Measurements from ENCODE around the gene BAG2. TPM values are rescaled to one million over a fixed set of nuclear protein-coding genes. Genes with fewer than 3 reads are reported as not detected.

The BAG2 gene
- total RNA-seq: 3.9 and 4.3 TPM in 2 replicates

DNA sequence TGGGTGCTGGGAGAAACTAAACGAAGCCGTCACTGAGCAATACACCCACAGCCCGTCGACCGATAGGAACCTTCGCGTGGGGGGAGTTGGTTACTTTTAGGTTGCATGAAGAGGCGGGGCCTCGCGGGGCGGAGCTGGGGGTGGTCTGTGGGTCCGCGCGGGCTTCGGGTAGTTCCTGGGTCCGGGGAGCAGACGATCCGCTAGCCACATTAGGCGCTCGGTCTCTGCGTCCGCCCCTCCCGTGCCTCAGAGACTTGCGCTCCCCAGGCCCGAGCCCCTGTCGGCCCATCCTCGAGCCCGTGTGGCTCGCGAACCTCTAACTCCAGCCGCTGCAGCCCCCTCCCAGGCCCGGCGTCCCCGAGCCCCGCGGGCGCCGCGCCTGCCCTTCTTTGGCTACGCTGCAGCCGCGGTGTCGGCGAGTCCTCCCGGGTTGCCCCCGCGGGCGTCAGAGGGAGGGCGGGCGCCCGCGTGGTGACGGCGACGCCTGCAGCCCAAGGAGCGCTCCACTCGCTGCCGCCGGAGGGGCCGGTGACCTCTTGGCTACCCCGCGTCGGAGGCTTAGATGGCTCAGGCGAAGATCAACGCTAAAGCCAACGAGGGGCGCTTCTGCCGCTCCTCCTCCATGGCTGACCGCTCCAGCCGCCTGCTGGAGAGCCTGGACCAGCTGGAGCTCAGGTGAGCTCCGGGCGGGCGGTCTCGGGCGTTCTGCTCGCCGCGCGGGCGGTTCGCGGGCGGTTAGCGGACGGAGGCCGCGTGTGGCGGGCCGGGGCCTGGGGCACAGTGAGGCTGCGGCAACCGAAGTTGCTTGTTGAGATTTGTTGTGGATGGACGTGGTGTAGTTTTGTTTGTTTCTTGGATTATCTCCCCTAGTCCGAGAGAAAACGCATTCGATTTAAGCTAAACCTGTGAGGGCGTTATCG, at the start of gene BAG2:
TSS of gene BAG2 (plus strand) at position 191 of the 920 bp plus-strand sequence. CDS start at position 563, 372 bp downstream.
- peak within 1 kb of the TSS; percentile 92 for H3K4me3 Mint-ChIP-seq
- peak within 1 kb of the TSS; percentile 92 for H3K27ac Mint-ChIP-seq
- H3K36me3 Mint-ChIP-seq (ENCODE audit: low read depth): peaks cover 8% of the 10 kb centered on the region
- TF ChIP-seq, protein P1, sequence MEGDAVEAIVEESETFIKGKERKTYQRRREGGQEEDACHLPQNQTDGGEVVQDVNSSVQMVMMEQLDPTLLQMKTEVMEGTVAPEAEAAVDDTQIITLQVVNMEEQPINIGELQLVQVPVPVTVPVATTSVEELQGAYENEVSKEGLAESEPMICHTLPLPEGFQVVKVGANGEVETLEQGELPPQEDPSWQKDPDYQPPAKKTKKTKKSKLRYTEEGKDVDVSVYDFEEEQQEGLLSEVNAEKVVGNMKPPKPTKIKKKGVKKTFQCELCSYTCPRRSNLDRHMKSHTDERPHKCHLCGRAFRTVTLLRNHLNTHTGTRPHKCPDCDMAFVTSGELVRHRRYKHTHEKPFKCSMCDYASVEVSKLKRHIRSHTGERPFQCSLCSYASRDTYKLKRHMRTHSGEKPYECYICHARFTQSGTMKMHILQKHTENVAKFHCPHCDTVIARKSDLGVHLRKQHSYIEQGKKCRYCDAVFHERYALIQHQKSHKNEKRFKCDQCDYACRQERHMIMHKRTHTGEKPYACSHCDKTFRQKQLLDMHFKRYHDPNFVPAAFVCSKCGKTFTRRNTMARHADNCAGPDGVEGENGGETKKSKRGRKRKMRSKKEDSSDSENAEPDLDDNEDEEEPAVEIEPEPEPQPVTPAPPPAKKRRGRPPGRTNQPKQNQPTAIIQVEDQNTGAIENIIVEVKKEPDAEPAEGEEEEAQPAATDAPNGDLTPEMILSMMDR (IDR thresholded peaks at IDR 0.05): no peak
- ATAC-seq (ENCODE audit: low read depth): peak; percentile 87
- POLR2A ChIA-PET: interaction anchor here (0.7 to 2.6 kb wide), 6 partner anchors 29 to 145 kb away, joined by 3 to 12 read pairs (median 4); partner anchors contain the start of genes PRIM2, RAB23 and ZNF451
- DNase-seq: peak; percentile 86
- no peaks in the 10 kb centered on the region for H3K9me3 Mint-ChIP-seq
- CTCF ChIA-PET: no interaction called here
- intact Hi-C loops (cut with micrococcal nuclease): loop anchor here (1.0 to 5.0 kb wide), 7 partner anchors 50 to 788 kb away; partner anchors contain the start of genes KIAA1586, PRIM2 and RAB23
- no peaks in the 10 kb centered on the region for H3K27me3 Mint-ChIP-seq
- peaks cover 26% of the 10 kb centered on the region for H3K4me1 Mint-ChIP-seq

DNA sequence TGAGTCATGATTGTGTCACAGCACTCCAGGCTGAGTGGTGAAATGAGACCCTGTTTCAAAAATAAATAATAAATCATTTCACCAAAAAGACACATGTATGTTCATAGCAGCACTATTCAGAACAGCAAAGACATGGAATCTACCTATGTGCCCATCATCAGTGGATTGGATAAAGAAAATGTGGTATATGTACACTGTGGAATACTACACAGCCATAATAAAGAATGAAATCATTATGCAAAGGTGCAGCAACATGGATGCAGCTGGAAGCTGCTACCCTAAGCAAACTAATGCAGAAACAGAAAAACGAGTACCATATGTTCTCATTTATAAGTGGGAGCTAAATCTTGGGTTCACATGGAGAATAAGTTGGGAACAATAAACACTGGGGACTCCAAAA, 49.0 kb upstream of the BAG2 start:
- ChIA-PET CTCF (interaction anchor here (1.0 kb wide), 1 partner anchor 12 kb away, joined by 3 read pairs; no protein-coding TSS in a partner anchor), POLR2A (no interaction called here)
- Mint-ChIP-seq H3K4me1 (peaks cover 11% of the 10 kb centered on the region), H3K27ac (no peak overlapping the region), H3K9me3 (no peaks in the 10 kb centered on the region), H3K4me3 (no peak overlapping the region), H3K27me3 (no peaks in the 10 kb centered on the region), H3K36me3 (ENCODE audit: low read depth) (peaks cover 39% of the 10 kb centered on the region)
- no peak for DNase-seq
- ATAC-seq (ENCODE audit: low read depth): no peak
- intact Hi-C loops (cut with micrococcal nuclease): no loop called here
- TF ChIP-seq, protein P1 (IDR thresholded peaks at IDR 0.05): no peak

DNA sequence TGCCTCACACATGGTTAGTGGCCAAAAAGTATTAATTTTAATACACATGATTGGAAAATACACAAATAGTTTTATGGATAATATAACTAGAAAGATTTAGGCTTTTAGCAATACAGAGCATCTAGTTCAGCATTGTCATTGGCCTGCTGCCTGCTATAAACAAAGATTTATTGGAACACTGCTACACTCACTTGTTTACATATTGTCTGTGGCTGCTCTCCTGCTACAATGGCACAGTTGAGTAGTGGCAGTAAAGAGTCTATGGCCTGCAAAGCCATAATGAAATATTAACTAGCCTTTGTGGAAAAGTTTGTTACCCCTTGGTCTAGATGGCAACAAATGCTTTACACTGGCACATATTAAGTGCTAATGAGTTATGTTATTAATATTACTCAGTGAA, 44.4 kb upstream of the BAG2 start:
- DNase-seq (no peak), ATAC-seq (ENCODE audit: low read depth) (no peak)
- TF ChIP-seq, protein P1 (IDR thresholded peaks at IDR 0.05): no peak
- H3K36me3 Mint-ChIP-seq (ENCODE audit: low read depth): peaks cover 34% of the 10 kb centered on the region
- no peak overlapping the region for H3K27ac Mint-ChIP-seq
- POLR2A ChIA-PET: no interaction called here
- no peak overlapping the region for H3K4me3 Mint-ChIP-seq
- no peaks in the 10 kb centered on the region for H3K9me3 Mint-ChIP-seq
- no peaks in the 10 kb centered on the region for H3K27me3 Mint-ChIP-seq
- intact Hi-C loops (cut with micrococcal nuclease): no loop called here
- H3K4me1 Mint-ChIP-seq: peaks cover 6% of the 10 kb centered on the region
- CTCF ChIA-PET: no interaction called here

DNA sequence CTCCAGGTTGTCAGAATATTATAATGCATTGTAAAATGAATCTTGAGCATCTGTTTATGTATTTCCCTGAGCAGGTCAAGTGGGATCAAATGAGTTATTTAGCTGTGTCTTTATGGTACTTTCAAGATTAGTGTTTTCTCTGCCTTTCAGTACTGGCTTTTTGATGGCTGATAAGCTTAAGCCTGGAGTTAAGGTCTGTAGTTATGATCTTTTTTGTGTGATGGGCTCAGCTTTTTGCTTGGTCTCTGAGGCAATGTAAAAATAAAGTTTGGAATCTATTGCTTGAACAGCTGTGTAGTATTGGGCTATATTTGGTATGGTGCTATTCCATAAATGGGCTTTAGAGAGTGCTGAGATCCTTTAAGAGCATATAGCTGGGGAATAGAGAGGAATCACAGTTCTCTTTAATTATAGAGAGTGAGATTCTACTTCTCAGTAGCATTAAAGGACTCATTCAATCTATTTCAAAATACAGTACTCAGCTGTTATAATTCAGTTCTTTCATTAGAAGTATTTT, 41.4 kb upstream of the BAG2 start:
- no peak overlapping the region for H3K27ac Mint-ChIP-seq
- TF ChIP-seq, protein P1 (IDR thresholded peaks at IDR 0.05): no peak
- no peak overlapping the region for H3K4me3 Mint-ChIP-seq
- H3K9me3 Mint-ChIP-seq: no peaks in the 10 kb centered on the region
- peaks cover 48% of the 10 kb centered on the region for H3K36me3 Mint-ChIP-seq (ENCODE audit: low read depth)
- POLR2A ChIA-PET: no interaction called here
- intact Hi-C loops (cut with micrococcal nuclease): no loop called here
- CTCF ChIA-PET: no interaction called here
- ATAC-seq (ENCODE audit: low read depth) (no peak), DNase-seq (no peak)
- H3K27me3 Mint-ChIP-seq: no peaks in the 10 kb centered on the region
- H3K4me1 Mint-ChIP-seq: peaks cover 3% of the 10 kb centered on the region

DNA sequence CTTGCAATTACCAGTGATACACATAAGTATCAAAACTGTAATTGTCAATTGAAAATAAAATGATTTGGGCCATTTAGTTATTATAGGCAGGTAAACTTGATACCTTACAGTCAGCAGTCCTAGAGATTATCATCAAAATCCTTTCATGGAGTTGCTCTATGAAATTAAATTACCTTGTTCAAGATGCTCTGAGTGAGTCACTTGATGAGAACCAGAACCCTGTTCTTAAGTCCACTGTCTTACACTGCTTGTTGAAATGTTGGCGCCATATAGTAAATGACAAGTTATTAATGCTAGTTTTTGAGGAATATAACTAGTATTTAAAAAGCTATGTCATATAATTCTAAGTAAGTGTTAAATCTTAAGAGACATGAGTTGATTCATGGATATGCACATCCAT, 37.2 kb upstream of the BAG2 start:
- H3K36me3 Mint-ChIP-seq (ENCODE audit: low read depth): peaks cover 54% of the 10 kb centered on the region
- ChIA-PET POLR2A (interaction anchor here (0.6 kb wide), 1 partner anchor 29 kb away, joined by 5 read pairs; no protein-coding TSS in a partner anchor), CTCF (interaction anchor here (0.6 kb wide), 1 partner anchor 12 kb away, joined by 3 read pairs; no protein-coding TSS in a partner anchor)
- TF ChIP-seq, protein P1 (IDR thresholded peaks at IDR 0.05): no peak
- no peaks in the 10 kb centered on the region for H3K9me3 Mint-ChIP-seq
- H3K27ac Mint-ChIP-seq: no peak overlapping the region
- no peaks in the 10 kb centered on the region for H3K4me1 Mint-ChIP-seq
- no peak overlapping the region for H3K4me3 Mint-ChIP-seq
- ATAC-seq (ENCODE audit: low read depth): no peak
- no peaks in the 10 kb centered on the region for H3K27me3 Mint-ChIP-seq
- no peak for DNase-seq
- intact Hi-C loops (cut with micrococcal nuclease): no loop called here
